DOHH2 (cell line): ENCODE measurements around the gene CAPN10.

Source experiments
- H3F3A ChIP-seq: fragments of 200-600 bp; sonication (generic), shearing (Covaris generic); 2 replicates; pipeline ENCODE4 v1.6.0; 2016; ENCODE audit warnings: antibody characterized with exemption, mild to moderate bottlenecking; ENCODE audit not compliant: control insufficient read depth, insufficient read depth
- H3K27ac ChIP-seq: fragments of 200-600 bp; sonication (generic); 2 replicates; pipeline ENCODE4 v1.5.1; 2014; ENCODE audit warnings: low read depth, mild to moderate bottlenecking, low read length, moderate library complexity
- H3K27me3 ChIP-seq: fragments of 200-600 bp; sonication (generic); 2 replicates; pipeline ENCODE4 v1.6.1; 2014; ENCODE audit warnings: mild to moderate bottlenecking, low read length, mixed read lengths; ENCODE audit not compliant: control insufficient read depth
- H3K36me3 ChIP-seq: fragments of 200-600 bp; sonication (generic); 2 replicates; pipeline ENCODE4 v1.6.1; 2014; ENCODE audit warnings: mild to moderate bottlenecking, low read length, moderate library complexity, mixed read lengths; ENCODE audit not compliant: control insufficient read depth
- H3K4me1 ChIP-seq: fragments of 200-600 bp; sonication (generic); 2 replicates; pipeline ENCODE4 v1.6.1; 2014; ENCODE audit warnings: mild to moderate bottlenecking, low read length, mixed read lengths; ENCODE audit not compliant: control insufficient read depth
- H3K4me2 ChIP-seq: fragments of 200-600 bp; sonication (generic); 2 replicates; pipeline ENCODE4 v1.6.0; 2014; ENCODE audit warnings: mild to moderate bottlenecking, low read length, moderate library complexity
- H3K4me3 ChIP-seq: fragments of 200-600 bp; sonication (generic); 2 replicates; pipeline ENCODE4 v1.5.1; 2014; ENCODE audit warnings: mild to moderate bottlenecking, low read length, mixed read lengths
- H3K79me2 ChIP-seq: fragments of 200-600 bp; sonication (generic); 2 replicates; pipeline ENCODE4 v1.6.1; 2014; ENCODE audit warnings: mild to moderate bottlenecking, low read length, mixed read lengths; ENCODE audit not compliant: control insufficient read depth
- H3K9me2 ChIP-seq: fragments of 200-600 bp; sonication (generic); replicated peaks from 2 replicates; pipeline ENCODE4 v1.6.1; 2014; ENCODE audit warnings: mild to moderate bottlenecking, low read length, mixed read lengths; ENCODE audit not compliant: control insufficient read depth
- H3K9me3 ChIP-seq: fragments of 200-600 bp; sonication (generic); 2 replicates; pipeline ENCODE4 v1.6.1; 2014; ENCODE audit warnings: antibody characterized with exemption, low read length, mixed read lengths; ENCODE audit not compliant: control insufficient read depth, insufficient read depth
- H4K20me1 ChIP-seq: fragments of 200-600 bp; sonication (generic); 2 replicates; pipeline ENCODE4 v1.6.0; 2014; ENCODE audit warnings: low read depth, mild to moderate bottlenecking, antibody characterized with exemption, low read length, moderate library complexity; ENCODE audit not compliant: control insufficient read depth, insufficient read depth
- CTCF ChIP-seq: fragments of 200-600 bp; sonication (generic); IDR thresholded peaks from one replicate; pipeline ENCODE4 v1.5.1; 2014; ENCODE audit warnings: antibody characterized with exemption, mild to moderate bottlenecking, low read depth, low read length; ENCODE audit not compliant: poor library complexity, severe bottlenecking
- EZH2phosphoT487 ChIP-seq: fragments of 200-600 bp; sonication (generic); IDR thresholded peaks from 2 replicates; pipeline ENCODE4 v1.6.1; 2017; ENCODE audit warnings: borderline replicate concordance, mild to moderate bottlenecking, antibody characterized with exemption, low read length, moderate library complexity, mixed read lengths

Gene CAPN10

GRCh38 chr2:240573516-240574385 is 12.8 kb upstream of the CAPN10 start:
- no peaks in the 10 kb centered on the region for H3K9me3 ChIP-seq
- H3K4me3 ChIP-seq = no peak overlapping the region
- TF ChIP-seq EZH2phosphoT487 (no peak), CTCF (no peak)
- no peaks in the 10 kb centered on the region for H3K27me3 ChIP-seq
- peaks cover 38% of the 10 kb centered on the region for H3K79me2 ChIP-seq
- H3K9me2 ChIP-seq = no peaks in the 10 kb centered on the region
- peaks cover 15% of the 10 kb centered on the region for H3K4me1 ChIP-seq
- H3K36me3 ChIP-seq = peaks cover 42% of the 10 kb centered on the region
- no peak overlapping the region for H3K27ac ChIP-seq
- no peak overlapping the region for H3K4me2 ChIP-seq
- no peaks in the 10 kb centered on the region for H3F3A ChIP-seq
- H4K20me1 ChIP-seq = peaks cover 5% of the 10 kb centered on the region

GRCh38 chr2:240574386-240575100 is 12.0 kb upstream of the CAPN10 start:
- no peaks in the 10 kb centered on the region for H3K27me3 ChIP-seq
- no peak for TF ChIP-seq CTCF
- no peak for TF ChIP-seq EZH2phosphoT487
- peaks cover 16% of the 10 kb centered on the region for H3K4me1 ChIP-seq
- no peaks in the 10 kb centered on the region for H3F3A ChIP-seq
- no peak overlapping the region for H3K4me2 ChIP-seq
- H3K36me3 ChIP-seq = peaks cover 48% of the 10 kb centered on the region
- H3K27ac ChIP-seq = no peak overlapping the region
- H3K4me3 ChIP-seq = no peak overlapping the region
- H4K20me1 ChIP-seq = peaks cover 2% of the 10 kb centered on the region; the same call in 1 of the 2 replicates
- no peaks in the 10 kb centered on the region for H3K9me3 ChIP-seq
- no peaks in the 10 kb centered on the region for H3K9me2 ChIP-seq
- H3K79me2 ChIP-seq = peaks cover 38% of the 10 kb centered on the region

GRCh38 chr2:240575101-240575965 is 11.2 kb upstream of the CAPN10 start:
- Histone ChIP-seq H3K9me2 (no peaks in the 10 kb centered on the region), H3K27me3 (no peaks in the 10 kb centered on the region), H3F3A (no peaks in the 10 kb centered on the region), H4K20me1 (no peaks in the 10 kb centered on the region), H3K79me2 (peaks cover 38% of the 10 kb centered on the region), H3K27ac (no peak overlapping the region), H3K4me1 (peaks cover 16% of the 10 kb centered on the region), H3K36me3 (peaks cover 50% of the 10 kb centered on the region), H3K4me2 (no peak overlapping the region), H3K4me3 (no peak overlapping the region), H3K9me3 (no peaks in the 10 kb centered on the region)
- TF ChIP-seq CTCF (no peak), EZH2phosphoT487 (no peak)
